Ishikawa (cell line): ENCODE data around the gene PLIN4.

Experiments used
- CEBPB ChIP-seq: IDR thresholded peaks from 2 replicates; pipeline ENCODE4 v1.6.1; 2012
- CREB1 ChIP-seq: IDR thresholded peaks from 2 replicates; pipeline ENCODE4 v1.6.1; 2012; ENCODE audit warnings: low read depth
- EGR1 ChIP-seq: IDR thresholded peaks from 2 replicates; pipeline ENCODE4 v1.6.1; 2012
- EP300 ChIP-seq: IDR thresholded peaks from 2 replicates; pipeline ENCODE4 v1.6.1; 2012; ENCODE audit warnings: borderline replicate concordance
- FOXM1 ChIP-seq: IDR thresholded peaks from 2 replicates; pipeline ENCODE4 v1.6.1; 2012; ENCODE audit warnings: low read depth, borderline replicate concordance
- MAX ChIP-seq: IDR thresholded peaks from 2 replicates; pipeline ENCODE4 v1.6.1; 2012
- NFIC ChIP-seq: IDR thresholded peaks from 2 replicates; pipeline ENCODE4 v1.6.1; 2012
- RAD21 ChIP-seq: IDR thresholded peaks from 2 replicates; pipeline ENCODE4 v1.6.1; 2012; ENCODE audit warnings: low read depth
- REST ChIP-seq: IDR thresholded peaks from 2 replicates; pipeline ENCODE4 v1.6.1; 2012; ENCODE audit warnings: low read depth, mild to moderate bottlenecking
- TAF1 ChIP-seq: IDR thresholded peaks from 2 replicates; pipeline ENCODE4 v1.6.1; 2012; ENCODE audit warnings: low read depth, mild to moderate bottlenecking
- TCF12 ChIP-seq: IDR thresholded peaks from 2 replicates; pipeline ENCODE4 v1.6.1; 2012; ENCODE audit warnings: low read depth
- TEAD4 ChIP-seq: IDR thresholded peaks from 2 replicates; pipeline ENCODE4 v1.6.1; 2012
- USF1 ChIP-seq: IDR thresholded peaks from 2 replicates; pipeline ENCODE4 v1.6.1; 2012
- YY1 ChIP-seq: IDR thresholded peaks from 2 replicates; pipeline ENCODE4 v1.6.1; 2012; ENCODE audit warnings: low read depth
- ZBTB7A ChIP-seq: IDR thresholded peaks from 2 replicates; pipeline ENCODE4 v1.6.1; 2012; ENCODE audit warnings: low read depth

PLIN4 gene

GRCh38 chr19:4553092-4553695 is 34.9 kb upstream of the PLIN4 start:
- TF ChIP-seq TAF1 (no peak), FOXM1 (no peak), ZBTB7A (no peak), REST (no peak), YY1 (no peak), MAX (no peak), USF1 (no peak), CEBPB (no peak), TCF12 (no peak), CREB1 (no peak), EP300 (no peak), RAD21 (no peak), TEAD4 (no peak), EGR1 (no peak)

GRCh38 chr19:4552525-4552819 is 34.2 kb upstream of the PLIN4 start:
- TF ChIP-seq USF1 = no peak
- TF ChIP-seq EP300 = no peak
- no peak for TF ChIP-seq NFIC
- TF ChIP-seq ZBTB7A = no peak
- TF ChIP-seq RAD21 = no peak
- no peak for TF ChIP-seq TEAD4
- no peak for TF ChIP-seq YY1
- TF ChIP-seq REST = no peak

GRCh38 chr19:4550479-4551050 is 32.3 kb upstream of the PLIN4 start:
- no peak for TF ChIP-seq NFIC

- TF ChIP-seq RAD21 = no peak
- TF ChIP-seq ZBTB7A = no peak
Measured at GRCh38 chr19:4550018-4550417, 31.7 kb upstream of the PLIN4 start.

GRCh38 chr19:4548238-4548584 is 29.9 kb upstream of the PLIN4 start:
- TF ChIP-seq FOXM1 = no peak
- TF ChIP-seq EP300 = no peak
- TF ChIP-seq TCF12 = no peak

GRCh38 chr19:4547303-4548237 is 29.3 kb upstream of the PLIN4 start:
- TF ChIP-seq RAD21 (0 out of 2 replicates have a peak, but pooled peaks have one; percentile 22), CEBPB (no peak)
